KMS-11 (cell line): ENCODE results near the gene BNIP5.

Experiments
- H2AFZ ChIP-seq: fragments of 200-600 bp; sonication (generic); 2 replicates; pipeline ENCODE4 v1.6.1; 2016; ENCODE audit warnings: antibody characterized with exemption, mixed run types, low read depth
- H3K27ac ChIP-seq: fragments of 200-600 bp; sonication (generic); 2 replicates; pipeline ENCODE4 v1.6.1; 2016; ENCODE audit warnings: mild to moderate bottlenecking, mixed run types
- H3K27me3 ChIP-seq: fragments of 200-600 bp; sonication (generic); 2 replicates; pipeline ENCODE4 v1.6.1; 2017; ENCODE audit warnings: mild to moderate bottlenecking, low read depth, mixed run types, moderate library complexity; ENCODE audit not compliant: insufficient read depth
- H3K36me3 ChIP-seq: fragments of 200-600 bp; sonication (generic); 2 replicates; pipeline ENCODE4 v1.6.1; 2017; ENCODE audit warnings: mild to moderate bottlenecking, mixed run types; ENCODE audit not compliant: insufficient read depth
- H3K4me1 ChIP-seq: fragments of 200-600 bp; sonication (generic); 2 replicates; pipeline ENCODE4 v1.6.1; 2016; ENCODE audit warnings: mild to moderate bottlenecking, low read depth, mixed run types; ENCODE audit not compliant: poor library complexity, severe bottlenecking
- H3K4me2 ChIP-seq: fragments of 200-600 bp; sonication (generic); 2 replicates; pipeline ENCODE4 v1.7.0; 2016; ENCODE audit warnings: mild to moderate bottlenecking, mixed run types
- H3K4me3 ChIP-seq: fragments of 200-600 bp; sonication (generic); IDR thresholded peaks from 2 replicates; pipeline ENCODE4 v1.6.1; 2017; ENCODE audit warnings: low read depth, low read length, mixed read lengths; ENCODE audit not compliant: insufficient read depth
- H3K79me2 ChIP-seq: fragments of 200-600 bp; sonication (generic); 2 replicates; pipeline ENCODE4 v1.6.1; 2016; ENCODE audit warnings: low read depth, mixed run types; ENCODE audit not compliant: insufficient read depth
- H3K9ac ChIP-seq: fragments of 200-600 bp; sonication (generic); 2 replicates; pipeline ENCODE4 v1.6.1; 2016; ENCODE audit warnings: mild to moderate bottlenecking, mixed run types
- H4K20me1 ChIP-seq: fragments of 200-600 bp; sonication (generic); 2 replicates; pipeline ENCODE4 v1.6.1; 2016; ENCODE audit warnings: mild to moderate bottlenecking, mixed run types; ENCODE audit not compliant: insufficient read depth
- CTCF ChIP-seq: fragments of 200-600 bp; sonication (generic); conservative IDR thresholded peaks from 2 replicates; pipeline ENCODE4 v1.6.1; 2017; ENCODE audit warnings: low read depth, mild to moderate bottlenecking, antibody characterized with exemption, low read length, moderate library complexity, mixed read lengths

The BNIP5 gene

GRCh38 chr6:36313649-36313936 is 23.1 kb downstream of the BNIP5 start:
- no peak for TF ChIP-seq CTCF
- H3K4me3 ChIP-seq = no peak overlapping the region
- no peaks in the 10 kb centered on the region for H3K79me2 ChIP-seq
- no peaks in the 10 kb centered on the region for H3K36me3 ChIP-seq
- no peak overlapping the region for H3K4me2 ChIP-seq
- no peak overlapping the region for H3K9ac ChIP-seq
- H2AFZ ChIP-seq = no peak overlapping the region
- no peaks in the 10 kb centered on the region for H3K4me1 ChIP-seq
- no peaks in the 10 kb centered on the region for H4K20me1 ChIP-seq
- no peak overlapping the region for H3K27ac ChIP-seq
- no peaks in the 10 kb centered on the region for H3K27me3 ChIP-seq

GRCh38 chr6:36312854-36313648 is 23.6 kb downstream of the BNIP5 start:
- no peaks in the 10 kb centered on the region for H3K36me3 ChIP-seq
- no peak overlapping the region for H3K4me2 ChIP-seq
- no peaks in the 10 kb centered on the region for H3K27me3 ChIP-seq
- no peak overlapping the region for H3K9ac ChIP-seq
- H3K79me2 ChIP-seq = no peaks in the 10 kb centered on the region
- H4K20me1 ChIP-seq = no peaks in the 10 kb centered on the region
- H3K4me1 ChIP-seq = no peaks in the 10 kb centered on the region
- H3K27ac ChIP-seq = no peak overlapping the region
- no peak overlapping the region for H3K4me3 ChIP-seq
- no peak overlapping the region for H2AFZ ChIP-seq
- no peak for TF ChIP-seq CTCF

- H3K9ac ChIP-seq = no peak overlapping the region
- no peak overlapping the region for H3K4me3 ChIP-seq
- H3K4me1 ChIP-seq = no peaks in the 10 kb centered on the region
- no peaks in the 10 kb centered on the region for H4K20me1 ChIP-seq
- no peak for TF ChIP-seq CTCF
- H3K4me2 ChIP-seq = no peak overlapping the region
- no peak overlapping the region for H3K27ac ChIP-seq
- no peaks in the 10 kb centered on the region for H3K79me2 ChIP-seq
- H2AFZ ChIP-seq = no peak overlapping the region
- no peaks in the 10 kb centered on the region for H3K27me3 ChIP-seq
- H3K36me3 ChIP-seq = no peaks in the 10 kb centered on the region
Observed at GRCh38 chr6:36309900-36310299, 26.8 kb downstream of the BNIP5 start.

- H3K4me3 ChIP-seq = no peak overlapping the region
- H3K36me3 ChIP-seq = no peaks in the 10 kb centered on the region
- H3K27me3 ChIP-seq = no peaks in the 10 kb centered on the region
- no peak overlapping the region for H2AFZ ChIP-seq
- no peaks in the 10 kb centered on the region for H3K4me1 ChIP-seq
- H3K27ac ChIP-seq = no peak overlapping the region
- H4K20me1 ChIP-seq = no peaks in the 10 kb centered on the region
- no peak overlapping the region for H3K4me2 ChIP-seq
- H3K9ac ChIP-seq = no peak overlapping the region
- TF ChIP-seq CTCF = no peak
- H3K79me2 ChIP-seq = no peaks in the 10 kb centered on the region
Observed at GRCh38 chr6:36309203-36309602, 27.5 kb downstream of the BNIP5 start.
